ENCODE results near the gene CHRM4.

GRCh38 chr11:46381819-46382645 lies 9.5 kb downstream of the CHRM4 start:
- TF ChIP-seq CTCF (IDR thresholded peaks at IDR 0.05; ENCODE audit: insufficient read depth, low read length) (no peak), POLR2AphosphoS5 (IDR thresholded peaks at IDR 0.05; ENCODE audit: low read depth) (no peak), SPI1 (IDR thresholded peaks at IDR 0.05; ENCODE audit: borderline replicate concordance, low read depth) (no peak), REST (IDR thresholded peaks at IDR 0.05; ENCODE audit: insufficient replicate concordance, low read depth) (no peak)
